Measurements from ENCODE around the gene AUNIP.

The AUNIP gene

GRCh38 chr1:25829046-25829445 lies 30.2 kb downstream of the AUNIP start:
- DNase-seq (ENCODE audit: low read depth in 2 of 2): no peak

GRCh38 chr1:25828491-25828890 lies 30.8 kb downstream of the AUNIP start:
- no peak for DNase-seq (ENCODE audit: low read depth in 2 of 2)

GRCh38 chr1:25826571-25826970 lies 32.7 kb downstream of the AUNIP start:
- DNase-seq (ENCODE audit: low read depth in 2 of 2): no peak

GRCh38 chr1:25825605-25826004 lies 33.7 kb downstream of the AUNIP start:
- no peak for DNase-seq (ENCODE audit: low read depth in 2 of 2)

- DNase-seq (ENCODE audit: low read depth in 2 of 2): no peak
These were observed 37.6 kb downstream of the AUNIP start for GRCh38 chr1:25821630-25822091.

GRCh38 chr1:25821112-25821476 lies 38.2 kb downstream of the AUNIP start:
- no peak for DNase-seq (ENCODE audit: low read depth in 2 of 2)

GRCh38 chr1:25820247-25821111 lies 38.8 kb downstream of the AUNIP start:
- peak in 1 of 2 donors; percentile 47 for DNase-seq (ENCODE audit: low read depth in 2 of 2)

- DNase-seq (ENCODE audit: low read depth in 2 of 2): peak; percentile 85 to 86
These were observed 39.6 kb downstream of the AUNIP start, which contains the start of gene MTFR1L for GRCh38 chr1:25819491-25820246. Gene MTFR1L (plus strand): TSS chr1:25819954. CDS start chr1:25823105, 3,151 bp downstream.

GRCh38 chr1:25818569-25818968 lies 40.7 kb downstream of the AUNIP start:
- no peak for DNase-seq (ENCODE audit: low read depth in 2 of 2)

GRCh38 chr1:25817840-25818501 lies 41.3 kb downstream of the AUNIP start:
- no peak for DNase-seq (ENCODE audit: low read depth in 2 of 2)

- DNase-seq (ENCODE audit: low read depth in 2 of 2): no peak
These were observed 43.0 kb downstream of the AUNIP start for GRCh38 chr1:25816112-25816718.

- DNase-seq (ENCODE audit: low read depth in 2 of 2): no peak
These were observed 43.8 kb downstream of the AUNIP start for GRCh38 chr1:25815208-25816111.

- DNase-seq (ENCODE audit: low read depth in 2 of 2): no peak
These were observed 44.6 kb downstream of the AUNIP start for GRCh38 chr1:25814549-25815087.

- no peak for DNase-seq (ENCODE audit: low read depth in 2 of 2)
These were observed 45.4 kb downstream of the AUNIP start for GRCh38 chr1:25813734-25814471.

- DNase-seq (ENCODE audit: low read depth in 2 of 2): no peak
These were observed 46.1 kb downstream of the AUNIP start for GRCh38 chr1:25813071-25813733.

GRCh38 chr1:25811384-25812082 lies 47.7 kb downstream of the AUNIP start:
- no peak for DNase-seq (ENCODE audit: low read depth in 2 of 2)

GRCh38 chr1:25810341-25811299 lies 48.6 kb downstream of the AUNIP start:
- DNase-seq (ENCODE audit: low read depth in 2 of 2): peak; percentile 69 to 73
